ENCODE measurements around the gene SLC4A11.

Gene SLC4A11

GRCh38 chr20:3245711-3246110, 6.7 kb upstream of the SLC4A11 start:
- DNase-seq, result no peak

- no peak for DNase-seq
These were observed 6.2 kb upstream of the SLC4A11 start for GRCh38 chr20:3245156-3245555.

GRCh38 chr20:3244613-3245012, 5.6 kb upstream of the SLC4A11 start:
- DNase-seq, result no peak

GRCh38 chr20:3243718-3244358, 4.8 kb upstream of the SLC4A11 start:
- DNase-seq, result no peak

GRCh38 chr20:3242172-3242692, 3.2 kb upstream of the SLC4A11 start:
- no peak for DNase-seq

- no peak for DNase-seq
These were observed 1.9 kb upstream of the SLC4A11 start for GRCh38 chr20:3240776-3241363.

GRCh38 chr20:3239867-3240775, 1.1 kb upstream of the SLC4A11 start:
- DNase-seq, result peak; percentile 3 to 39

GRCh38 chr20:3238616-3239025, 369 bp downstream of the SLC4A11 start:
- DNase-seq, result peak in 1 of 2 donors; percentile 26

- no peak for DNase-seq
These were observed 903 bp downstream of the SLC4A11 start for GRCh38 chr20:3237958-3238615.

- no peak for DNase-seq
These were observed 1.7 kb downstream of the SLC4A11 start for GRCh38 chr20:3237011-3237957.

- no peak for DNase-seq
These were observed 3.2 kb downstream of the SLC4A11 start for GRCh38 chr20:3235666-3236324.

GRCh38 chr20:3233991-3234498, 4.9 kb downstream of the SLC4A11 start:
- DNase-seq, result no peak

- no peak for DNase-seq
These were observed 5.6 kb downstream of the SLC4A11 start for GRCh38 chr20:3233131-3233990.

GRCh38 chr20:3231889-3232588, 7.0 kb downstream of the SLC4A11 start:
- DNase-seq, result no peak

- no peak for DNase-seq
These were observed 7.9 kb downstream of the SLC4A11 start for GRCh38 chr20:3231116-3231515.

GRCh38 chr20:3229798-3230197, 9.2 kb downstream of the SLC4A11 start:
- DNase-seq, result no peak

GRCh38 chr20:3229158-3229557, 9.8 kb downstream of the SLC4A11 start:
- no peak for DNase-seq

GRCh38 chr20:3228750-3229032, 10.3 kb downstream of the SLC4A11 start:
- DNase-seq, result no peak
